Measurements from ENCODE around the gene MFNG. TPM values are rescaled to one million over a fixed set of nuclear protein-coding genes. Genes with fewer than 3 reads are reported as not detected.
"Not testable (repeated sequence)": the region's sequence is repeated elsewhere in the genome, so short reads cannot be mapped to it uniquely, and the experiment has no call there.

MFNG gene
- total RNA-seq, 1 experiment from 2014 or later: not detected

DNA sequence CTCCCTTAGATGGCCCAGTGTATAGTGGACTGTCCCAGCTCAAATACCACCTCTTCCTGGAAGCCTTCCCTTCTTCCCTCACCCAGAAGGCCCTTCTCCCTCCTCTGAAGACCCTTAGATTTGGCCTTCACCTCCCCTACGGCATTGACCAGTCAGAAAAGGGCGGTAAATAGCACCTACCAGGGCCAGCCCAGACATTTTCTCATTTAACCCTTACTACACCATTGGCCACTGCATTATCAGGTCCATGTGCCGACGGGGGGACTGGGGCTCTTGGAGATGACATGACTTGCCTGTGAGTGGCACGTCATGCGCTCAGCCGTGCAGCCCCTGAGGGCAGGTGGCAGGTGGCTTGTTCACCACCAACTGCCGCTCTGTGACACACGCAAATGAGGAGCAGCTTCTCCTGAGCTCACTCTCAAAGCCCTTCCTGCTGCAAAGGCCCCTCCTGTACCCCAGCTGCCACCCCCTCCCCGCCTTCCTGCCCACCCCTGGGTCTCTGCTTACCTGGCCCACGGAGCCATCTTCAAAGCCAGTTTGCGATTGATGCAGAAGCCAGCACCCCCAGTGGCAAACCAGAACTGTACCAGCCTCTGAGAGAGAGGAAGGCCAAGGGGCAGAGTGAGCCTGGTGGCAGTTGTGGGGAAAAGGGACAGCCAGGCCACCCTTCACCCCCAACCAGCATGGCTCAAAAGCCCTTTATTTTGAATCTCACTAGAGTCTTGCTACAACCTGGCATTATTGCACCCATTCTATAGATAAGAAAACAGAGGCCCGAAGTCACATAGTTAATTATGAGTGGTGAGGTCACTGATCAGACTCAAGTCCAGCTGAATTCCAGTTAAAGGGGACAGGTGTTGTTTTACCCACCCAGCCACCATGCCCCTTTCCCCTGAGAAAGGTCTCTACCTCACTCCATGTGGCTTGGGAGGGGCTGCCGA, 9.5 kb downstream of the MFNG start:
- DNase-seq (ENCODE audit: low read depth): no peak

DNA sequence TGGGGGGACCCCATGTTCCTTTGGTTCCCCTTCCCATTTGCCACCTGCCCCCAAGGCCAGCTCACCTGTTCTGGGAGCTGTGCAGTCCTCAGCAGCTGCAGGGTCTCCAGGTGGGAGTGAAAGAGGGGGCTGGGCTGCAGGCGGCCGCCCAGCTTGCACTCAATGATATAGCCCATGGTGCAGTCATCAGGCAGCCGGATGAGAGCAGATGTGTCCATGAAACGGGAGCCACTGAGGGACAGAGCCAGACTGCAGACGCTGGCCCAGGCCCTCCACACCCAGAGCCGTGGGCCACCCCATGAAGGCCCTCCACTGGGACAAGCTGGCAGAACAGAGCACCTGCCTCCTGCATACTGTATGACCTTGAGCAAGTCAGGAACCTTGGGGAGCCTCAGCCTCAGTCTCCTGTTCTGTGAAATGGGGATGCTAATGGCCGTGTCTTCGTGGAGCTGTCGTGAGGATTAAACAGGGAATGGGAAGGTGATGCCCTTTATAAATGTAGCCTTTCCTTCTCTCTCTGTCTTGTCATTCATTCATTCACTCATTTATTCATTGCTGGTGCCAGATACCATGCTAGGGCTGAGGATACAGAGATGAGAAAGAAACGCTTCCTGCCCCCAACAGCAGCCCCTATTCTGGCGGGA, 11.6 kb downstream of the MFNG start:
- DNase-seq (ENCODE audit: low read depth): no peak

DNA sequence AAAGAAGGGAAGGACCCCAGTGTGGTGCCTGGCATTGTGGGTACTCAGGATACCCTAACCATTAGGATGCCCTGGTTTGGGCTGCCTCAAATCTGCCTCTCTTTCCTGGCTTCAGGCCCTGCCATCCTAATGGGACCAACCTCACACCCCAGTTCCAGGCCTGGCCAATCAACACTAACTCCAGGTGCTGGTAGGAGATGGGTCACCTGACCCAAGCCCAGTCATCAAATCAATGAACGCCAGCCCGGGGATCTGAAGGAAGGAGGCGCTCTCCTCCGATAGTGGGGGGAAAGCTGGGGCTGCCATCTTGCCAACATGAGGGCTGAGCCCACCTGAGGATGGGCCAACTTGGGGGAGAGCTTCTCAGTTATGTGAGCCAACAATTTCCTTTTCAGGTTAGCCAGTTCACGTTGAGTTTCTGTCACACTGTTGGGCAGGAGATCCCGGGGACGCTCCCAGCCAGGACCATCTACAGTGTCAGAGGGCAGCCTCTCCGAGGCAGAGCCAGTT, 12.7 kb downstream of the MFNG start:
- DNase-seq (ENCODE audit: low read depth): no peak

DNA sequence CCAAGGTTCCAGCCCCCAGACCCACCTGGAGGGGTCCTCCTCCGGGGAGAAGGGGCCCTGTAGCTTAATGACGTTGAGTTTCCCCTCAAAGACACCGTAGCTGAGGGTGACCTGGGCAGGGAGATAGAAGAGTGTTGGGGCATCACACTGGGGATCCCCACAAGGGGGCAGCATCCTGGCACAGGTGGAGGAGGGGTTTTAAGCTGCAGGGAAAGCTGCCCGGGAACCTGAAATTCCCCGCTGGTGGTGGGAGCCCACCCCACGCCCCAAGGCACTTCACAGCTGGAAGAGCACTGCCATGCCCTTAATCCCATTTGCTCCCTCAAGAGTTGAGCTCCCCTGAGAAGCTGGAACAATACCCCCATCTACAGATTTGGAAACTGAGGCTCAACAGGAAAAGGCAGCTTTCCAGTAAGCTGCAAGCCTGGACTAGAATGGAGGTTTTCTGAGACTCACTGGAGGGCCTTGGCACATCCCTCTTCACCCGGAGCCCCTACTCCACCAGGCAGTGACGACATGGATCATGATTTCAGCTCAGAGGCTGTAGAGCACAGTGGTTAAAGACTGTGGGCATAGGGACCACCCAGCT, 13.7 kb downstream of the MFNG start:
- DNase-seq (ENCODE audit: low read depth): peak; percentile 37

DNA sequence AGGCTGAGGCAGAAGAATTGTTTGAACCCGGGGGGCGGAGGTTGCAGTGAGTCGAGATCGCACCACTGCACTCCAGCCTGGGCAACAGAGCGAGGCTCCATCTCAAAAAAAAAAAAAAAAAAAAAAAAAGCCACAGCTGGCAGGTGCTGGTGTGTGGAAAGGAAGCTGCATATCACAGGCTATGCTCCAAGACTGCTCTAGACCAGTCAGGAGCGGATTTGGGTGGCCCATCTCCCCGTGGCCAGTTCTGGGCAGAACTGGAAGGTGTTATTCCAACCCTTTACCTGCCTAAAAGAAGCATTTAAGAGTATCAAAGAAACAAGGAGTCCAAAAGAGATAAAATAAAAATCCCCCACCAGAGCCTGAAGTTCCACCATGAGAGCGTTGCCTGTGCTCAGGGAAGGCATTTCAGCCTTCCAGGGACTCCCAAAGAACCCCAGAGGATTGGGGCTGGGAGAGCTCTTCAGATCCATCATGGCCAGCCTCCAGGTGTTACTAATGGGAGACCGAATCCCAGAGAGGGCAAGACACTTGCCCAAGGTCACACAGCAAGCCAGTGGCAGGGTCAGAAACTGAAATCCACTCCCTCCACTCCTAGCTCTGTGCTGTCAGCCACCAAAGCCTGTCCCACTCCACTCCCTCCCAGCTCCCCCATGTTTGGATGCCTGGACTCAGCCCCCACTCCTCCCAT, 14.3 kb downstream of the MFNG start:
- no peak for DNase-seq (ENCODE audit: low read depth)

DNA sequence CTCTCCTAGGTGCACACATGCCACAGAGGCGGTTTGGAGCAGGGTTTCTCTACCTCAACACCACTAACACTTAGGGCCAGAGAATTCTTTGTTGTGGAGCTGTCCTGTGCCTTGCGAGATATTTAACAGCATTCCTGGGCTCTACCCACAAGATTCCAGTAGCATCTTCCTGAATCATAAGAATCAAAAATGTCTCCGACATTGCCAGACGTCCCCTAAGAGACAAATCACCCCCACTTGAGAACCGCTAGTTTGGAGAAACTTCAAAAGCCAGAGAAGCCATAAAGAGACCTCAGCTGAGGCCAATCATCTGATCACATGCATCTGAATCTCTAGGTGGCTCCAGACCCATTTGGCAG, 16.1 kb downstream of the MFNG start:
- DNase-seq (ENCODE audit: low read depth): no peak

DNA sequence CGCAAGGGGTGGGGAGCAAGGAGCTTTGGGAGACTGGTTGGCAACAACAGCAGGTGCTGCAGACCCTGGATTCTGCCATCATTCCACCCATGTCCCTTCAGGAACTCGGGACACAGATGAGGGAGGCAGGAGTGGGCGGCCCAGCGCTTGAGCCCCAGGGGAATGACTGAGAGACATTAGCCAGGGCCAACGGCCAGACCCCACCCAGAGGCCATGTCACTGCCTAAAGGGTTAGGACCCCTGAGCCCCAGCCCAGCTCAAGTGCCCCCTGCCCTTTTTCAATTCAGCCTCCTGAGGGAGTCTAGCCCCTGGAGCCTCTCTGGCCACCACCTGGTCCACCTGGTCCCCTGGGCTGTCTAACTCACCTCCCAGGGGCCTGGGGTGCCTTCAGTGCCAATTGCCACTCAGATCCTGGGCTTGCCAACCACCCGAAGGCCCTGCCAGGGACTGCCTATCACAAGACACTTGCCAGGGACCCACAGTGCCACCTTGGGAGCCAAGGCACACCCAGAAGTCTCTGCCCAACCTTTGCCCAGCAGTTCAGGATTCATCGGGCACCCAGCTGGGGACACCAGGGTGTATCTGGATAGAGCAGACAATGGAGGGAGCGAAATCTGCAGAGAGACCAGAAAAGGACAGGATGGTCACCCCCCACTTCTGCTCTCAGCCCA, 16.6 kb downstream of the MFNG start:
- DNase-seq (ENCODE audit: low read depth): no peak

DNA sequence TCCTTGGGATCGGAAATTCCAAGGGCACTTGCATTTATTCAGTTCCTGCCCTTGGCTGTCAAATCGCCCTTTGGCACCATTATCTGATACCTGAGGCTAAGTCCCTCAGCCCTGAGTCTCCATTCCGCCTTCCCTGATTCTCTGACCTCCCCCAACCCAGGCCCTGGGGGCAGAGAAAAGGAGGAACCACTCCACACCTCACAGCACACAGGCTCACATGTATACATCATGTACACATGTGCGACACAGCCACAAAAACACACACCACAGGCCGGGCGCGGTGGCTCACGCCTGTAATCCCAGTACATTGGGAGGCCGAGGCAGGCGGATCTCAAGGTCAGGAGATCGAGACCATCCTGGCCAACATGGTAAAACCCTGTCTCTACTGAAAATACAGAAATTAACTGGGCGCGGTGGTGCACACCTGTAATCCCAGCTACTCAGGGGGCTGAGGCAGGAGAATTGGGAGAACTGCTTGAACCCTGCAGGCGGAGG, 17.9 kb downstream of the MFNG start:
- not testable (repeated sequence) for DNase-seq (ENCODE audit: low read depth)

DNA sequence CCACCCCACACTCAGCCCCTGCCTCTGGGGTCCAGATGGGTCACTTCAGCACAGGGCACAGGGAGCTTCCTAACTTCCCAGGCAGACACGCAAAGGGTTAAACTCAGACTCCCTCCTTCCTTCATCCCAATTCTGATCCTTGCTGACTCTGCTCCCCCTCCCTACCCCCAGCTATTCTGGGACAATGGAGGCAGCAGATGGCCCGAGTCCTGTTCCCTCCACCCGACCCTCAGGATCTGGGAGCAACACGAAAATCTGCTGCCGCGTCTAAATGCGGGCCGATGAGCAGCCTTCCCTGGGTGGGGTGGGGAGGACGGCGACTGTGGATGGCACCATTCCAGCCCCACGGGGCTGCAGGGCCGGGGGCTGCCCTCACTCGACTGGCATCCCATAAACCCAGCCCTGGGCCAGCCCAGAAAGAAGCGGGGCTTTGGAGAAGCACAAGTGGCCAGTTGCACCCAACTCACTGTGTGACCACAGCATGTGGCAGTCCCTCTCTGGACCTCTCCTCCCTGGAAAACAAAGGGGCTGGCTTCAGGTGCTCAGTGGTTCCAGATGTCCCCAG, 18.7 kb downstream of the MFNG start:
- DNase-seq (ENCODE audit: low read depth): no peak

DNA sequence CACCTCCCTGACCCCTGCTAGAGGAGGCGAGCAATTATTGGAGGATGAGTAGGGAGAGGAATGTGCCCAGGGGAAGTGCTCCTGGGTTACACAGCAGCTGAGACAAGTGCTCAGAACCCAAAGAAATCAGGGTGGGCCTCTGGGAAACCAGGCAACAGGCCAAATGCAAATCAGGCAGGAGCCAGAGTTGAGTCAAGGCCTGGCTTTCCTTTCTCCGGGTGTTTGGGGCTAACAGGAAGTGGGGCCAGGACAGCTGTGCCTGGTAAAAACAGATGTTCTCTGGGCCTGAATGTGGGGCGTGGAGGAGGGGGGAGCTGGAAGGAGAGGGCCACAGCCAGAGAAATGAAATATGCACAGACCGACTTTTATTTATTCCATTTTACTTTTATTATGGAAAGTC, 22.0 kb downstream of the MFNG start:
- peak; percentile 41 for DNase-seq (ENCODE audit: low read depth)

DNA sequence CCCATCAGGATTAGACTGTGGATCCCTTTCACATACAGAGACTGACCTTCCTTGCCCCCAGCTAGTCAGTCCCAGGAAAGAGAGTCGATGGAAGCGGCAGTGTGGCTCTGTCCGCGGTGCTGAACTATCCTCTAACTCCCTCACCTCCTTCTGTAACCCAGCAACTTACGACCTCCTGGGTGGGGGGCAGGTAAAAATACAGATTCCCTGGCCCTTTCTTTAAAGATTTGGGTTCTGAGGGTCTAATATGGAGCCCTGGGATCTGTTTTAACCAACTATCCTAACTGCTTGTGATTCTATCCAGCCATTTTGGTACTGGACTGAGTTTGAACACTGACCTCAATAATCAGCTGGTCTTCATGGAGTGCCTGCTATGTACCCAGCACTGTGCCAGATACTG, 23.2 kb downstream of the MFNG start:
- DNase-seq (ENCODE audit: low read depth): no peak

DNA sequence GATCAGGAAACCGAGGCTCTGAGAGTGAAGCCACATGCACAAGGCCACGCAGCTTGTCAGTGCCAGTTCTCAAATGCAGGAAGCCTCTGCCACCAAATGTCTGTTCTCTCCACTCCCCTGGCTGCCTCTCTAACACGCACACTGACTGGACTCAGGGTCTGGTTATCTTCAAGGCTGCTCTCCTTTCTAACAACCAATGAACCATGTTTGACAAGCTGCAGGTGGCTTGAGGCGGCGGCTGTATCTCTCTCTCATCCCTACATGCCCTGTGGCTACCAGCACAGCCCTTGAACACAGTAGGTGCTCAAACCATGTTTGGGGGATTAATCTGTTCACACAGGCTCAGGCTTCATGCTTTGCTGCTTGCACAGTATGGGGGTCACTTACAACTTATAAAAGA, 23.7 kb downstream of the MFNG start:
- no peak for DNase-seq (ENCODE audit: low read depth)

DNA sequence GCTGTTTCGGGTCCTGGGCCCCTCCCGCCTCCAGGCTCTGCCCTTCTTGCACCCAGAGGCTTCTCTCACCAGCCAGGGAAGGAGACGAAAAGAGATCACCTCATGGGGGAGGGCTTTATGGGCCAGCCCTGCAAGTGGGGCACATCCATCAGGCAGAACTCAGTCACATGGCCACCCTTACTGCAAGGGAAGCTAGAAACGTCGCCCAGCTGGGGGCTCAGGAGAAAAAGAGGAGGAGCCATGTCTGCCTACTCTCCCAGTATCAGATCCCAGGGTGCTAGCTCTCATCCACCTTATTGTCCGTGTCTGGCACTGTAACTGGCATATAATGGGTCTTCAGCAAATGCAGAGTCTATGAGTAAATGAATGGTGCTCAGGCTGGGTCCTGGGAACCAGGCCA, 24.2 kb downstream of the MFNG start:
- DNase-seq (ENCODE audit: low read depth): no peak

DNA sequence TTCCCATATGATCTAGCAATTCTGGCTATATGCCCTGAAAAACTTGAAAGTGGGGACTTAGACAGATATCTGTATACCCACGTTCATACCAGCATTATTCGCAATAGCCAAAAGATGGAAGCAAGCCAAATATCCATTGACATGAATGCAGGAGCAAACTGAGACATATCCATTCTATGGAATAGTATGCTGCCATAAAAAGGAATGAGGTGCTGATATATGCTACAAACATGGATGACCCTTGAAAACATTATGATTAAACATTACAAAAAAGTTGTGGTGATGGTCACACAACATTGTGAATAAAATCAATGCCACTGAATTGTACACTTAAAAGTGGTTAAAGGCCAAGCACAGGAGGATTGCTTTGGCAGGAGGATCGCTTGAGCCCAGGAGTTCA, 25.5 kb downstream of the MFNG start:
- DNase-seq (ENCODE audit: low read depth): no peak

DNA sequence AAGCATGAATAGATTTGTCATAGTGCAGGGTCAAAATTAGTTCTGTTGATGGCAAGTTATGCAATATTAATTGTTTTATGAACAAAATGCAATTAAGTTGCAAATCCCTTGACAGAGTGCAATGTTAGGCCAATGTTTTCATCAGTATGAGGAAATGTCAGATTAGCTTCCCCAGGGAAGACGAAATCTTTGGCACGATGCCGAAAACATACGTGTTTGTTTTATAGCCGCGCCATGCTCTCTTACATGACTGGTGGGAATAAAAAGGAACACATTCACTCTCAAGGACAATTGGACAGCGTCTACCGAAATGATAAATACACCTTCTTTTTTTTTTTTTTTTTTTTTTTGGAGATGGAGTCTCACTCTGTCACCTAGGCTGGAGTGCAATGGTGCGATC, 27.0 kb downstream of the MFNG start:
- no peak for DNase-seq (ENCODE audit: low read depth)

DNA sequence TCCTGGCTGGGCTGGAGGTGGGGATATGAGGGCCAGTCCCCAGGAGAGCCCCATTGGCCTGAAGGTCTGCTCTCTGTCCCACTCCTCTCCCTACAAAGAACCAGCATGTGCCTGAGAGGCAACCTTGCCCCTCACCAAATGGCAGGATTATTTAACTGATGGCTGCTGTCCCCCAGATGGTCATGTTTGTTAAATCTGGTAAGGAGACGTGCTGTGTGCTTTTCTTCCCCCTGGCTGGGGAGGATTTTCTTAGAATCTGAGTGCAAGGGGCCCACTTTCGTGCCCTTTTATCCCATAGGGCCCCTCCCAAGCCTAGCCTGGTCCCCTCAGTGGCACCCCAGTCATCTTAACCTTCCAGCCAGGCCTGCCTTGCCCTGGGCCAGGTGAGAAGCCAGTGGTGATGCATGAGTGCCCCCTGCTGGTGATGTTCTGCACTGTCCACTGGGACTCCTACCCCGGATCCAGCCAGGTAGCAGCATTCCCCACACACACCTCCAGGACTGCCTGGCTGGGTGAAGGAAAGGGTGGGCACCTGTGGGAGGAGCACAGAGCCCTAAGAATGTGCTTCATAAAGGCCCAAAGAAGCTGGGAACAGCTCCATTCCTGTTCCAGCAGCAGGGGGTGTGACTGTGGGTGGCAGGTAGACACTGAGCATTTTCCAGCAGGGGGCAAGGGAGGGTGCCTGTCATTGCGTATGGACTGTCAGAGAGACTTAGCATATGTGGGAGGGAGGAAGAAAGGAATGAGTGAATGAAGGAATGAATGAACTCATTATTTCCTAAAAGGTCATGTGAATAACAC, 28.9 kb downstream of the MFNG start:
- peak; percentile 68 for DNase-seq (ENCODE audit: low read depth)

DNA sequence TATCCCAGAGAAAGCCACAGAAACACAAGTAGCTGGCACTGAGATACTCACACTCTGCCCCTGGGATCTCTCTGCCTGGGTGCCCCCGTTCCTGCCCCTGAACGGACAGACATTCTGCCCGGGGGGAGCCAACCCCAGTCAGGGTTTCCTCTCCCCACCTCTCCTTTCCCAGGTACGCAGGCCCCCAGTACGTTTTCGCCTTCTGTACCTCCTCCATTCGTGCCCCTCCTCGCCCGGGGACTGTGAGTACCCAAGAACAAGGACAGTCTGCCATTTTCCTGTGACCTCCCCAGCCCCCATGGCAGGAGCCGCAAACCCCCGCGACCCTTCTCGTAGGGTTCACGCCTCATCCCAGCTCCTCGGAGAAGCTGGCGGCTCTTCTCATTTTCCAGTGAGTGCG, 29.8 kb downstream of the MFNG start:
- DNase-seq (ENCODE audit: low read depth): no peak

DNA sequence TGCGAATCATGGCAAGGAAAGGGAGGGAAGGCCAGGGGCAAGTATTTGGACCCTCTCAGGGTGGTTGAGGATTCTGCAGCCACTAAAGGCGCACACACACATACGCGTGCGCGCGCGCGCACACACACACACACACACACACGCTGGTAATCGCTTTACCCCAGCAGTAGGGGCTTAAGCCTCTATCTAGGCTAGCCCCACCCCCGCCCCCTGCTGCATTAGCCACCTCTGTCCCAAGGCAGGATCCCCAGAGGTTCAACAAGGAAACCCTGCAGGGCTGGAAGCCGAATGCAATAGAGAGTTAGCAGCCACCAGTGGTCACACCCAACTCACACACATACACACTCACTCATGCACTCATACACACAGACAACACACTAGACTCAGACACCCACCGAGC, 30.3 kb downstream of the MFNG start:
- DNase-seq (ENCODE audit: low read depth): no peak

DNA sequence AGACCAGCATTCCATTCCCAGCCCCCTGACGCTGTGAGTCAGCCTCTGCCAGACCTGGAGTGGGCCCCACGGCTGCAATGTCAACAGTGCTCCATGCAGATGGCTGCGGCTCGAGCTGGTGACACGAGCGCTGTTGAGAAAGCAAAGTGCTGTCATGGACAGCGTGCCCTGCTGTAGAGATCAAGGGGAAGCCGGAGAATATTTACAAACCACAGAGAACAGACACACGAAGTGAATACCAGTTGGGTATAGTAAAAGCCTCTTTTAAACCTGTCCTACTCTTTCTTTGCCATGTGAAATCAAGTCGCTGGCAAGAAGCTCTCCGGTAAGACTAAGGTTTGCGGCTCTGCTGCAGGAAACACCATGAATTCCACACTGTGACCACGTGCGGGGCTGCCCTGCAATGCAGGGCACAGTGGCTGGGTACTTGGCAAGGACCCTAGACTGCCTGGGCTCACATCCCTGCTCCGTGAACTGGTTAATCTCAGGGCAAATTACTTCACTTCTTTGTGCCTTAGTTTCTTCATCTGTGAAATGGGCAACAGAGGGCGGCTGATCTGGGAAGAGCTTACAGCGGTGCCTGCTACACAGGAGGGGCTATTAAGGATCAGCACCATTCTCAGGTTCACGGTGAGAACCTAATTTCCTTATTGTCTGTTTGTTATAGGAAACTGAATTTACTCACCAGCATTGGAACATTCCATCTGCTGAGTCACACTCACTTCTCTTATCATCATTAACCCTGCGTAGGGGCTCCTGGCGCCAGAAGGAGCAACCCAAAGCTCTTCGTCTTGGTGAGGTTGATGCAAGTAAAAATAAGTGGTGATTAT, 31.1 kb downstream of the MFNG start:
- DNase-seq (ENCODE audit: low read depth): peak; percentile 94

Measured in HT1080 (cell line).